T-helper 22 cell (primary cell): ENCODE measurements around the gene SCAP.
"Not testable (repeated sequence)": the region's sequence is repeated elsewhere in the genome, so short reads cannot be mapped to it uniquely, and the experiment has no call there.

ENCODE experiments used
- DNase-seq: peaks from one replicate; pipeline ENCODE4 v3.0.0-alpha.2; 2020; ENCODE audit warnings: low read depth

The SCAP gene

GRCh38 chr3:47480267-47480666 is 4.5 kb upstream of the SCAP start:
- DNase-seq = not testable (repeated sequence)

GRCh38 chr3:47479826-47480160 is 4.1 kb upstream of the SCAP start:
- DNase-seq = no peak

GRCh38 chr3:47478022-47478421 is 2.3 kb upstream of the SCAP start:
- no peak for DNase-seq

GRCh38 chr3:47476644-47477199 is 981 bp upstream of the SCAP start:
- DNase-seq = no peak

- DNase-seq = no peak
These were observed 537 bp upstream of the SCAP start for GRCh38 chr3:47476330-47476626.

- DNase-seq = no peak
These were observed 642 bp downstream of the SCAP start for GRCh38 chr3:47475029-47475569.

GRCh38 chr3:47473391-47473790 is 2.4 kb downstream of the SCAP start:
- DNase-seq = no peak

- no peak for DNase-seq
These were observed 6.1 kb downstream of the SCAP start for GRCh38 chr3:47469616-47470015.

- not testable (repeated sequence) for DNase-seq
These were observed 7.4 kb downstream of the SCAP start for GRCh38 chr3:47468315-47468714.

- DNase-seq = no peak
These were observed 11.2 kb downstream of the SCAP start for GRCh38 chr3:47464588-47464987.

GRCh38 chr3:47459534-47460085 is 16.1 kb downstream of the SCAP start:
- DNase-seq = not testable (repeated sequence)

GRCh38 chr3:47456984-47457383 is 18.8 kb downstream of the SCAP start:
- DNase-seq = no peak

GRCh38 chr3:47455806-47456452 is 19.8 kb downstream of the SCAP start:
- DNase-seq = no peak

GRCh38 chr3:47452453-47453215 is 23.1 kb downstream of the SCAP start:
- DNase-seq = no peak

GRCh38 chr3:47444103-47444502 is 31.6 kb downstream of the SCAP start:
- DNase-seq = no peak

- DNase-seq = no peak
These were observed 32.1 kb downstream of the SCAP start for GRCh38 chr3:47443611-47443995.

- DNase-seq = no peak
These were observed 33.8 kb downstream of the SCAP start for GRCh38 chr3:47441796-47442551.

- no peak for DNase-seq
These were observed 35.6 kb downstream of the SCAP start for GRCh38 chr3:47440131-47440530.

GRCh38 chr3:47436180-47436579 is 39.6 kb downstream of the SCAP start:
- no peak for DNase-seq

- no peak for DNase-seq
These were observed 40.9 kb downstream of the SCAP start for GRCh38 chr3:47434849-47435248.

GRCh38 chr3:47433796-47434195 is 41.9 kb downstream of the SCAP start:
- DNase-seq = no peak

- DNase-seq = no peak
These were observed 43.1 kb downstream of the SCAP start for GRCh38 chr3:47432673-47433072.
